ENCODE measurements around the gene TMEM183A. TPM values are rescaled to one million over a fixed set of nuclear protein-coding genes. Genes with fewer than 3 reads are reported as not detected.

Gene TMEM183A
- total RNA-seq, 1 donor from 2014 or later = 87.8 TPM

Other genes with a start within 250 kb of the TMEM183A start
- 140 TPM for gene KDM5B, start 199.0 kb upstream of the TMEM183A start, total RNA-seq
- not detected for gene PCAT6, start 196.4 kb upstream of the TMEM183A start, total RNA-seq
- gene RABIF, start 118.2 kb upstream of the TMEM183A start, total RNA-seq = 10.1 TPM
- 32.9 TPM for gene KLHL12, start 80.1 kb upstream of the TMEM183A start, total RNA-seq
- 28.0 TPM for gene ADIPOR1, start 49.1 kb upstream of the TMEM183A start, total RNA-seq
- gene CYB5R1, start 40.1 kb upstream of the TMEM183A start, total RNA-seq = 20.4 TPM
- gene PPFIA4, start 19.1 kb downstream of the TMEM183A start, total RNA-seq = 12.3 TPM
- gene MYOG, start 78.6 kb downstream of the TMEM183A start, total RNA-seq = not detected
- 9.1 TPM for gene ADORA1, start 120.4 kb downstream of the TMEM183A start, total RNA-seq
- not detected for gene MYBPH, start 168.5 kb downstream of the TMEM183A start, total RNA-seq
- gene CHI3L1, start 179.3 kb downstream of the TMEM183A start, total RNA-seq = 0.74 TPM
- under 0.01 TPM for gene CHIT1, start 222.3 kb downstream of the TMEM183A start, total RNA-seq